Spleen (tissue), 7 donors: ENCODE measurements around the gene URGCP.

ENCODE experiments used
- CTCF ChIP-seq, 11 experiments: fragments of 200-600 bp in 7 of 11; fragments of 450-650 bp in 4 of 11; sonication (generic) in 4 of 11; IDR thresholded peaks in 8 of 11; conservative IDR thresholded peaks in 3 of 11; 1 replicate in 7 of 11; 2 replicates in 4 of 11; pipeline versions ENCODE4 v1.4.0 to v1.8.0; 2016 to 2021; ENCODE audit warnings: antibody characterized with exemption in 11 of 11, inconsistent platforms in 4 of 11, mild to moderate bottlenecking in 1 of 11
- POLR2A ChIP-seq, 3 donors: fragments of 450-650 bp; IDR thresholded peaks; one replicate each; pipeline ENCODE4 v1.5.1; 2017; ENCODE audit warnings: antibody characterized with exemption in 3 of 3, mild to moderate bottlenecking in 1 of 3
- POLR2AphosphoS5 ChIP-seq, 3 donors: sonication (generic); formaldehyde crosslinking; IDR thresholded peaks; one replicate each; pipeline ENCODE4 v1.5.1; 2017; ENCODE audit warnings: antibody characterized with exemption in 3 of 3
- donor health status: DM: no; HTN: no; CAD: no; lungs with moderate emphysema.
- donor health status: DM: no; HTN: no; CAD: no.
- donor health status: DM: no; HTN: no; CAD: no.

- TF ChIP-seq POLR2AphosphoS5 (IDR thresholded peaks at IDR 0.05), result no peak
- no peak for TF ChIP-seq POLR2A (IDR thresholded peaks at IDR 0.05)
- no peak for TF ChIP-seq CTCF (IDR thresholded peaks at IDR 0.05 in 8 of 11, conservative IDR thresholded peaks at IDR 0.05 in 3 of 11)
These were observed 50.1 kb downstream of the URGCP start for GRCh38 chr7:43856316-43856715.
